ENCODE results near the gene LKAAEAR1. TPM values are rescaled to one million over a fixed set of nuclear protein-coding genes. Genes with fewer than 3 reads are reported as not detected.

The LKAAEAR1 gene
- total and polyA plus RNA-seq, 2 experiments from 2014 or later, result 1.2 TPM; not detected in 1

GRCh38 chr20:64114356-64114971 is 30.3 kb upstream of the LKAAEAR1 start:
- H3K4me3 ChIP-seq, result no peak overlapping the region
- WGBS (ENCODE audit: low lambda C conversion rate, missing lambda C conversion rate), result 80% methylated on average over 14 of the region's 14 CpGs
- DNase-seq (ENCODE audit: low spot score), result no peak

DNA sequence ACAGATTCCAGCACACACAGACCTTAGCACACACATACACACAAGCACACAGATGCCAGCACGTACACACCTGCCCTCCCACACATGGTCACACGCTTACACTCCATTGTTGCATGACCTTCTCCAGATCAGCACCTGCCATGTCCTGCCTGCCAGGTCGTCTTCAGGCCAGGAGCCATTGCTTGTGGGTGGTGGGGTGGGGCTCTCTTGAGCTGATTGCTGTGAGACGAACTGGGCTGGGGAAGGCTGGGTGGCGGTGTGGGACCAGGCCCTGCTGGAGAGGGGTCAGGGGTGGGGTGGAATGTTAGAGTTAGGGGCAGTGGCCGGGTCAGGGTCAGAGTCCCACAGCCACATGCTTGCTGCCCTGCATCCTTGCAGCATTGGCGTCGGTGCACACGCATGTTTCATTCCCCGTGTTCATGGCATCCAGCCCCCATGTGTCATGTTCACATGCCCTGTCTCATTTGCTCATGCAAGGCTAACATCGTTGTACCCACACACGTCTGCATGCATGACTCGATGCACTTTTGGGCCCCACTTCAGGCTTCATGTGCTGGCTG is 29.7 kb upstream of the LKAAEAR1 start:
- Histone ChIP-seq H4K20me1 (ENCODE audit: insufficient read depth, poor library complexity, severe bottlenecking) (no peaks in the 10 kb centered on the region), H3K27me3 (no peaks in the 10 kb centered on the region), H3K4me1 (ENCODE audit: insufficient read depth) (no peaks in the 10 kb centered on the region), H3K79me2 (no peaks in the 10 kb centered on the region), H3K4me3 (no peak overlapping the region), H2AFZ (no peak overlapping the region), H3K36me3 (replicated peaks; ENCODE audit: insufficient read depth, low read depth) (no peaks in the 10 kb centered on the region), H3K9me3 (ENCODE audit: low read depth) (no peaks in the 10 kb centered on the region), H3K4me2 (no peak overlapping the region), H3K9me2 (replicated peaks; ENCODE audit: insufficient read depth) (no peaks in the 10 kb centered on the region), H3K27ac (no peak overlapping the region)
- DNase-seq (ENCODE audit: low spot score), result no peak
- TF ChIP-seq EZH2phosphoT487 (IDR thresholded peaks at IDR 0.05; ENCODE audit: low read depth, severe bottlenecking, unreplicated experiment), result no peak
- no peak for TF ChIP-seq EZH2 (IDR thresholded peaks at IDR 0.05; ENCODE audit: borderline replicate concordance)
- TF ChIP-seq, protein P1, sequence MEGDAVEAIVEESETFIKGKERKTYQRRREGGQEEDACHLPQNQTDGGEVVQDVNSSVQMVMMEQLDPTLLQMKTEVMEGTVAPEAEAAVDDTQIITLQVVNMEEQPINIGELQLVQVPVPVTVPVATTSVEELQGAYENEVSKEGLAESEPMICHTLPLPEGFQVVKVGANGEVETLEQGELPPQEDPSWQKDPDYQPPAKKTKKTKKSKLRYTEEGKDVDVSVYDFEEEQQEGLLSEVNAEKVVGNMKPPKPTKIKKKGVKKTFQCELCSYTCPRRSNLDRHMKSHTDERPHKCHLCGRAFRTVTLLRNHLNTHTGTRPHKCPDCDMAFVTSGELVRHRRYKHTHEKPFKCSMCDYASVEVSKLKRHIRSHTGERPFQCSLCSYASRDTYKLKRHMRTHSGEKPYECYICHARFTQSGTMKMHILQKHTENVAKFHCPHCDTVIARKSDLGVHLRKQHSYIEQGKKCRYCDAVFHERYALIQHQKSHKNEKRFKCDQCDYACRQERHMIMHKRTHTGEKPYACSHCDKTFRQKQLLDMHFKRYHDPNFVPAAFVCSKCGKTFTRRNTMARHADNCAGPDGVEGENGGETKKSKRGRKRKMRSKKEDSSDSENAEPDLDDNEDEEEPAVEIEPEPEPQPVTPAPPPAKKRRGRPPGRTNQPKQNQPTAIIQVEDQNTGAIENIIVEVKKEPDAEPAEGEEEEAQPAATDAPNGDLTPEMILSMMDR (IDR thresholded peaks at IDR 0.05; ENCODE audit: poor library complexity), result no peak
- 87% methylated on average over 13 of the region's 13 CpGs for WGBS (ENCODE audit: low lambda C conversion rate, missing lambda C conversion rate)

More at GRCh38 chr20:64114356-64114971, 30.3 kb upstream of the LKAAEAR1 start:
- Histone ChIP-seq H3K27me3 (no peaks in the 10 kb centered on the region), H3K9me2 (replicated peaks; ENCODE audit: insufficient read depth) (no peaks in the 10 kb centered on the region), H3K4me2 (no peak overlapping the region), H2AFZ (no peak overlapping the region), H4K20me1 (ENCODE audit: insufficient read depth, poor library complexity, severe bottlenecking) (no peaks in the 10 kb centered on the region), H3K9me3 (ENCODE audit: low read depth) (no peaks in the 10 kb centered on the region), H3K4me1 (ENCODE audit: insufficient read depth) (no peaks in the 10 kb centered on the region), H3K27ac (no peak overlapping the region), H3K79me2 (no peaks in the 10 kb centered on the region), H3K36me3 (replicated peaks; ENCODE audit: insufficient read depth, low read depth) (no peaks in the 10 kb centered on the region)
- TF ChIP-seq, protein P1 (IDR thresholded peaks at IDR 0.05; ENCODE audit: poor library complexity), result no peak
- TF ChIP-seq EZH2phosphoT487 (IDR thresholded peaks at IDR 0.05; ENCODE audit: low read depth, severe bottlenecking, unreplicated experiment) (no peak), EZH2 (IDR thresholded peaks at IDR 0.05; ENCODE audit: borderline replicate concordance) (no peak)

GRCh38 chr20:64113444-64113775 is 29.2 kb upstream of the LKAAEAR1 start:
- Histone ChIP-seq H4K20me1 (ENCODE audit: insufficient read depth, poor library complexity, severe bottlenecking) (no peaks in the 10 kb centered on the region), H3K4me3 (no peak overlapping the region), H2AFZ (no peak overlapping the region), H3K9me3 (ENCODE audit: low read depth) (no peaks in the 10 kb centered on the region), H3K4me1 (ENCODE audit: insufficient read depth) (no peaks in the 10 kb centered on the region), H3K27me3 (no peaks in the 10 kb centered on the region), H3K79me2 (no peaks in the 10 kb centered on the region), H3K36me3 (replicated peaks; ENCODE audit: insufficient read depth, low read depth) (no peaks in the 10 kb centered on the region), H3K27ac (no peak overlapping the region), H3K4me2 (no peak overlapping the region), H3K9me2 (replicated peaks; ENCODE audit: insufficient read depth) (no peaks in the 10 kb centered on the region)
- DNase-seq (ENCODE audit: low spot score), result no peak
- 83% methylated on average over 6 of the region's 6 CpGs for whole genome bisulfite sequencing (ENCODE audit: low lambda C conversion rate, missing lambda C conversion rate)
- TF ChIP-seq EZH2phosphoT487 (IDR thresholded peaks at IDR 0.05; ENCODE audit: low read depth, severe bottlenecking, unreplicated experiment) (no peak), EZH2 (IDR thresholded peaks at IDR 0.05; ENCODE audit: borderline replicate concordance) (no peak)
- TF ChIP-seq, protein P1 (IDR thresholded peaks at IDR 0.05; ENCODE audit: poor library complexity), result no peak

Measured in hepatocyte (in vitro differentiated cells).